ENCODE measurements around the gene PIGU. TPM values are rescaled to one million over a fixed set of nuclear protein-coding genes. Genes with fewer than 3 reads are reported as not detected.

The PIGU gene
- polyA plus RNA-seq, 1 experiment: 35.2 TPM

GRCh38 chr20:34642009-34642408, 34.9 kb downstream of the PIGU start:
- ChIA-PET CTCF (no interaction called here), POLR2A (no interaction called here)
- no peaks in the 10 kb centered on the region for H3K27me3 ChIP-seq (ENCODE audit: control insufficient read depth, insufficient read depth, low read length)
- no peaks in the 10 kb centered on the region for H3K36me3 ChIP-seq (ENCODE audit: control insufficient read depth, insufficient read depth, low read length)
- TF ChIP-seq, protein P1, sequence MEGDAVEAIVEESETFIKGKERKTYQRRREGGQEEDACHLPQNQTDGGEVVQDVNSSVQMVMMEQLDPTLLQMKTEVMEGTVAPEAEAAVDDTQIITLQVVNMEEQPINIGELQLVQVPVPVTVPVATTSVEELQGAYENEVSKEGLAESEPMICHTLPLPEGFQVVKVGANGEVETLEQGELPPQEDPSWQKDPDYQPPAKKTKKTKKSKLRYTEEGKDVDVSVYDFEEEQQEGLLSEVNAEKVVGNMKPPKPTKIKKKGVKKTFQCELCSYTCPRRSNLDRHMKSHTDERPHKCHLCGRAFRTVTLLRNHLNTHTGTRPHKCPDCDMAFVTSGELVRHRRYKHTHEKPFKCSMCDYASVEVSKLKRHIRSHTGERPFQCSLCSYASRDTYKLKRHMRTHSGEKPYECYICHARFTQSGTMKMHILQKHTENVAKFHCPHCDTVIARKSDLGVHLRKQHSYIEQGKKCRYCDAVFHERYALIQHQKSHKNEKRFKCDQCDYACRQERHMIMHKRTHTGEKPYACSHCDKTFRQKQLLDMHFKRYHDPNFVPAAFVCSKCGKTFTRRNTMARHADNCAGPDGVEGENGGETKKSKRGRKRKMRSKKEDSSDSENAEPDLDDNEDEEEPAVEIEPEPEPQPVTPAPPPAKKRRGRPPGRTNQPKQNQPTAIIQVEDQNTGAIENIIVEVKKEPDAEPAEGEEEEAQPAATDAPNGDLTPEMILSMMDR (IDR thresholded peaks at IDR 0.05; ENCODE audit: insufficient read depth, low read depth, low read length): no peak
- no peak for DNase-seq (ENCODE audit: low read depth)
- H3K4me3 ChIP-seq (ENCODE audit: low read depth, low read length): no peak overlapping the region

GRCh38 chr20:34639755-34640222, 37.1 kb downstream of the PIGU start:
- H3K4me3 ChIP-seq (ENCODE audit: low read depth, low read length): no peak overlapping the region
- CTCF ChIA-PET: interaction anchor here (1.7 kb wide), 1 partner anchor 11 kb away, joined by 4 read pairs; no protein-coding TSS in a partner anchor
- TF ChIP-seq, protein P1 (IDR thresholded peaks at IDR 0.05; ENCODE audit: insufficient read depth, low read depth, low read length): no peak
- POLR2A ChIA-PET: no interaction called here
- no peaks in the 10 kb centered on the region for H3K36me3 ChIP-seq (ENCODE audit: control insufficient read depth, insufficient read depth, low read length)
- no peak for DNase-seq (ENCODE audit: low read depth)
- no peaks in the 10 kb centered on the region for H3K27me3 ChIP-seq (ENCODE audit: control insufficient read depth, insufficient read depth, low read length)

DNA sequence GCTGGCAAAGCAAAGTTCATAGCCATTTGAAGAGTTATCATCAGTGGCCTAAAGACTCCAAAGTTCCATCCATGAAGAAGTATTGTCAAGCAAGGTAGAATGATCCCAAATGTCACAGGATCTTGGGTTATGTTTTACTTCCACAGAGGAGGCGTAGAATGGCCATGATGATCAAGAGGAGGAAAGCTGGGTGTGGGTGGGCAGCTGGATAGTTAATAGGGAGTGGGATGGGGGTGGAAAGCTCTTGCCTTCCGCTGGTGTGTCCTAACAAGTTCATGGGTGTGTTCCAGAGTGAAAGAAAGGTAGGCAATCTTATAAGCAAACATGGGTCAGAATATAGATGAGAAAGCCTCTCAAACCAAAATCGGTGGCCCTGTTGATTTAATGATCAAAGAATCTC, 38.4 kb downstream of the PIGU start:
- TF ChIP-seq, protein P1 (IDR thresholded peaks at IDR 0.05; ENCODE audit: insufficient read depth, low read depth, low read length): no peak
- no peaks in the 10 kb centered on the region for H3K36me3 ChIP-seq (ENCODE audit: control insufficient read depth, insufficient read depth, low read length)
- H3K27me3 ChIP-seq (ENCODE audit: control insufficient read depth, insufficient read depth, low read length): no peaks in the 10 kb centered on the region
- DNase-seq (ENCODE audit: low read depth): no peak
- no peak overlapping the region for H3K4me3 ChIP-seq (ENCODE audit: low read depth, low read length)
- CTCF ChIA-PET: no interaction called here
- POLR2A ChIA-PET: no interaction called here

DNA sequence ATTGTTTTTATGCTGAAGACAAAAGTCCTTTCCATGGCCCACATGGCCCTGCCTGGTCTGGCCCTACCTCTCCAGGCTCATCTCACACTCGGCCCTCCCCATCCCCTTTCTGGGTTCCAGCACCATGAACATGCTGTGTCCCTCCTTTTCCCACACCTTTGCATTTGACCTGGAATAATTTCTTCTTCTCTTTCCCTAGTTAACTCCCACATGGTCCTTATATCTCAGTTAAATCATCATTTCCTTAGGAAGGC, 38.9 kb downstream of the PIGU start:
- Histone ChIP-seq H3K36me3 (ENCODE audit: control insufficient read depth, insufficient read depth, low read length) (no peaks in the 10 kb centered on the region; the same call in 1 of the 2 replicates), H3K4me3 (ENCODE audit: low read depth, low read length) (no peak overlapping the region), H3K27me3 (ENCODE audit: control insufficient read depth, insufficient read depth, low read length) (no peaks in the 10 kb centered on the region)
- CTCF ChIA-PET: no interaction called here
- DNase-seq (ENCODE audit: low read depth): no peak
- TF ChIP-seq, protein P1 (IDR thresholded peaks at IDR 0.05; ENCODE audit: insufficient read depth, low read depth, low read length): no peak
- POLR2A ChIA-PET: no interaction called here

- POLR2A ChIA-PET: no interaction called here
- H3K27me3 ChIP-seq (ENCODE audit: control insufficient read depth, insufficient read depth, low read length): no peaks in the 10 kb centered on the region
- CTCF ChIA-PET: no interaction called here
- DNase-seq (ENCODE audit: low read depth): peak; percentile 61
- TF ChIP-seq, protein P1 (IDR thresholded peaks at IDR 0.05; ENCODE audit: insufficient read depth, low read depth, low read length): no peak
- H3K36me3 ChIP-seq (ENCODE audit: control insufficient read depth, insufficient read depth, low read length): no peaks in the 10 kb centered on the region; the same call in 1 of the 2 replicates
- no peak overlapping the region for H3K4me3 ChIP-seq (ENCODE audit: low read depth, low read length)
These were observed 39.5 kb downstream of the PIGU start for GRCh38 chr20:34637245-34638038.
